A549 treated with ZK216348 at 1 μM for 4 hours (cell line): ENCODE data around the gene KRTAP5-5. TPM values are rescaled to one million over a fixed set of nuclear protein-coding genes. Genes with fewer than 3 reads are reported as not detected.

Experiments
- total RNA-seq: library from RNA; stranded (reverse); fragments of 200-300 nt; extraction: Qiagen RNA extraction; gene quantifications from 5 replicates; pipeline ENCODE4 v1.2.3, GENCODE V29; 2022; ENCODE audit warnings: low read depth

KRTAP5-5 gene
- total RNA-seq: not detected in 5 replicates

GRCh38 chr11:1629326-1630185, at the start of gene KRTAP5-5:
TSS of gene KRTAP5-5 (plus strand) at chr11:1629775. CDS start at chr11:1629841, 66 bp downstream.

GRCh38 chr11:1584661-1585370, 44.8 kb upstream of the KRTAP5-5 start, which contains the start of gene KRTAP5-1:
TSS of gene KRTAP5-1 (minus strand) at chr11:1585283. CDS start at chr11:1585249, 34 bp downstream.

GRCh38 chr11:1597994-1598380, 31.6 kb upstream of the KRTAP5-5 start, which contains the start of gene KRTAP5-2:
TSS of gene KRTAP5-2 (minus strand) at chr11:1598294. CDS start at chr11:1598250, 44 bp downstream.

GRCh38 chr11:1608363-1608762, 21.2 kb upstream of the KRTAP5-5 start, which contains the start of gene KRTAP5-3:
TSS of gene KRTAP5-3 (minus strand) at chr11:1608463. CDS start at chr11:1608385, 78 bp downstream.

GRCh38 chr11:1622086-1622485, 7.5 kb upstream of the KRTAP5-5 start, which contains the start of gene KRTAP5-4:
TSS of gene KRTAP5-4 (minus strand) at chr11:1622138. CDS start at chr11:1622093, 45 bp downstream.

Other genes starting within 250 kb of the KRTAP5-5 start
- gene BRSK2, start 239.8 kb upstream of the KRTAP5-5 start, total RNA-seq: 6.5 to 7.9 TPM (median 6.9 TPM) in 5 replicates
- gene MOB2, start 143.0 kb upstream of the KRTAP5-5 start, total RNA-seq: 38.3 to 49.7 TPM (median 44.4 TPM) in 5 replicates
- 0.88 to 1.6 TPM (median 1.0 TPM) in 5 replicates for gene DUSP8, start 57.5 kb upstream of the KRTAP5-5 start, total RNA-seq
- not detected in 5 replicates for gene KRTAP5-1, start 44.5 kb upstream of the KRTAP5-5 start, total RNA-seq
- gene KRTAP5-2, start 31.5 kb upstream of the KRTAP5-5 start, total RNA-seq: not detected in 5 replicates
- not detected in 5 replicates for gene KRTAP5-3, start 21.3 kb upstream of the KRTAP5-5 start, total RNA-seq
- gene KRTAP5-4, start 7.6 kb upstream of the KRTAP5-5 start, total RNA-seq: not detected in 5 replicates
- gene KRTAP5-6, start 67.4 kb downstream of the KRTAP5-5 start, total RNA-seq: not detected in 5 replicates
- 0.71 to 1.6 TPM (median 0.99 TPM) in 5 replicates for gene IFITM10, start 120.8 kb downstream of the KRTAP5-5 start, total RNA-seq
- 251 to 557 TPM (median 487 TPM) in 5 replicates for gene CTSD, start 134.2 kb downstream of the KRTAP5-5 start, total RNA-seq
- 0.41 to 0.51 TPM in 2 of 5 replicates, not detected in the others for gene SYT8, start 205.2 kb downstream of the KRTAP5-5 start, total RNA-seq
- gene TNNI2, start 209.2 kb downstream of the KRTAP5-5 start, total RNA-seq: 0.39 TPM in 1 of 5 replicates, not detected in the others
- gene LSP1, start 223.3 kb downstream of the KRTAP5-5 start, total RNA-seq: 1.2 to 2.7 TPM (median 1.8 TPM) in 5 replicates